Upper lobe of right lung (tissue), 1 donor: Measurements from ENCODE around the gene BCAS3. TPM values are rescaled to one million over a fixed set of nuclear protein-coding genes. Genes with fewer than 3 reads are reported as not detected.
"Not testable (repeated sequence)": the region's sequence is repeated elsewhere in the genome, so short reads cannot be mapped to it uniquely, and the experiment has no call there.

Experiments used
- ATAC-seq: fragments of 200-7000 bp; cut with Tn5 transposase; one replicate; pipeline ENCODE4 v1.9.1; 2020; ENCODE audit warnings: mild to moderate bottlenecking, moderate library complexity
- DNase-seq: peaks from one replicate; pipeline ENCODE4 v3.0.0-alpha.2; 2020
- H3K27ac ChIP-seq: fragments of 200-600 bp; one replicate; pipeline ENCODE4 v1.8.0; 2022
- H3K27me3 ChIP-seq: fragments of 200-600 bp; one replicate; pipeline ENCODE4 v1.8.0; 2022; ENCODE audit warnings: mild to moderate bottlenecking
- H3K36me3 ChIP-seq: fragments of 200-600 bp; one replicate; pipeline ENCODE4 v1.8.0; 2022
- H3K4me1 ChIP-seq: fragments of 200-600 bp; one replicate; pipeline ENCODE4 v1.8.0; 2022
- H3K4me3 ChIP-seq: fragments of 200-600 bp; one replicate; pipeline ENCODE4 v1.8.0; 2022; ENCODE audit warnings: mild to moderate bottlenecking
- H3K9me3 ChIP-seq: fragments of 200-600 bp; one replicate; pipeline ENCODE4 v1.8.0; 2022
- intact Hi-C: fragments of 100-400 bp; cut with DNase I; formaldehyde crosslinking; loops from one replicate; pipeline ENCODE4 v1.11.0; 2022
- total RNA-seq: library from RNA; stranded (reverse); fragmentation: NEBNext Ultra II Directional; extraction: Animal tissue kit (Norgen Biotek cat#: 25700); gene quantifications from one replicate; pipeline ENCODE4 v1.2.1, GENCODE V29; 2021
- TF ChIP-seq, protein P1 (sequence below): fragments of 200-600 bp; IDR thresholded peaks from one replicate; pipeline ENCODE4 v1.8.0; 2022; ENCODE audit warnings: antibody characterized with exemption
- donor health status: DM: no; HTN: yes; CAD: no; lungs with severe emphysema.

BCAS3 gene
- total RNA-seq, 1 donor from 2014 or later: 23.5 TPM

DNA sequence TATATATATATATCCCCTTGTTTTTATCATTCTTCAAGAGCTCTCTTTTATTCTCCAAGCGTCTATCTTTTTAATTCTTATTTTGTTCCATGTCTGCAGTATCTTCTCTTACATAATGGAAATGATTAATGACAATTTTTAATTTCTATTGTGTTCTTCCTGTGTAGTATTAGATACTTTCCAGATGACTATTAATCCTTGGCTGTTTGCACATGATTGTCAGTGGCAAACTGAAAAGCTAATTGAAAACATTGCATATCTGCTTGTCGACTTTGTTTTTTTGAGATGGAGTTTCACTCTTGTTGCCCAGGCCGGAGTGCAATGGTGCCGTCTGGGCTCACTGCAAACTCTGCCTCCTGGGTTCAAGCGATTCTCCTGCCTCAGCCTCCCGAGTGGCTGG is 124.7 kb downstream of the BCAS3 start:
- TF ChIP-seq, protein P1, sequence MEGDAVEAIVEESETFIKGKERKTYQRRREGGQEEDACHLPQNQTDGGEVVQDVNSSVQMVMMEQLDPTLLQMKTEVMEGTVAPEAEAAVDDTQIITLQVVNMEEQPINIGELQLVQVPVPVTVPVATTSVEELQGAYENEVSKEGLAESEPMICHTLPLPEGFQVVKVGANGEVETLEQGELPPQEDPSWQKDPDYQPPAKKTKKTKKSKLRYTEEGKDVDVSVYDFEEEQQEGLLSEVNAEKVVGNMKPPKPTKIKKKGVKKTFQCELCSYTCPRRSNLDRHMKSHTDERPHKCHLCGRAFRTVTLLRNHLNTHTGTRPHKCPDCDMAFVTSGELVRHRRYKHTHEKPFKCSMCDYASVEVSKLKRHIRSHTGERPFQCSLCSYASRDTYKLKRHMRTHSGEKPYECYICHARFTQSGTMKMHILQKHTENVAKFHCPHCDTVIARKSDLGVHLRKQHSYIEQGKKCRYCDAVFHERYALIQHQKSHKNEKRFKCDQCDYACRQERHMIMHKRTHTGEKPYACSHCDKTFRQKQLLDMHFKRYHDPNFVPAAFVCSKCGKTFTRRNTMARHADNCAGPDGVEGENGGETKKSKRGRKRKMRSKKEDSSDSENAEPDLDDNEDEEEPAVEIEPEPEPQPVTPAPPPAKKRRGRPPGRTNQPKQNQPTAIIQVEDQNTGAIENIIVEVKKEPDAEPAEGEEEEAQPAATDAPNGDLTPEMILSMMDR: no peak
- Histone ChIP-seq H3K36me3 (no peaks in the 10 kb centered on the region), H3K4me1 (no peaks in the 10 kb centered on the region), H3K27ac (no peak overlapping the region), H3K9me3 (no peaks in the 10 kb centered on the region), H3K27me3 (no peaks in the 10 kb centered on the region), H3K4me3 (no peak overlapping the region)
- intact Hi-C loops: no loop called here
- no peak for ATAC-seq
- no peak for DNase-seq

DNA sequence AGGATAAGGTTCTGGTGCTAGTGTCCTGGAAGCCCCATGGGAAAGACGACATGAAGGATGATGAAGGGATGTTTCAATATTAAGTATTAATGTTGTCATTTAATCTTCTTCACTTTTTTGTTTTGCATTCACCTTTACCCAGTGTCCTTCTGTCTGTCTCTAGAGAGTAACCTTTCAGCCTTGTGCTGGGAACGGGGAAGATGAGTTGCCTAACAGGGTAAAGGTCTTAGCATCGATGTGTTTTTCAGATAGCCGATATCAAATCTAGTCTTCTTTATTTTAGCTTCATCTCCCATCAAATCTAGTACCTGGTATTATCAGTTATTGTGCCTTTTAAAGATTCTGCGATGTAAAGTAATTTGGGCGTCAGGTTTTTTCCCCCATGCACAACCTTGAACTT is 125.4 kb downstream of the BCAS3 start:
- no peak overlapping the region for H3K4me3 ChIP-seq
- no peaks in the 10 kb centered on the region for H3K9me3 ChIP-seq
- H3K27me3 ChIP-seq: no peaks in the 10 kb centered on the region
- ATAC-seq (no peak), DNase-seq (no peak)
- no peaks in the 10 kb centered on the region for H3K36me3 ChIP-seq
- H3K27ac ChIP-seq: no peak overlapping the region
- TF ChIP-seq, protein P1: no peak
- no peaks in the 10 kb centered on the region for H3K4me1 ChIP-seq
- intact Hi-C loops: no loop called here

DNA sequence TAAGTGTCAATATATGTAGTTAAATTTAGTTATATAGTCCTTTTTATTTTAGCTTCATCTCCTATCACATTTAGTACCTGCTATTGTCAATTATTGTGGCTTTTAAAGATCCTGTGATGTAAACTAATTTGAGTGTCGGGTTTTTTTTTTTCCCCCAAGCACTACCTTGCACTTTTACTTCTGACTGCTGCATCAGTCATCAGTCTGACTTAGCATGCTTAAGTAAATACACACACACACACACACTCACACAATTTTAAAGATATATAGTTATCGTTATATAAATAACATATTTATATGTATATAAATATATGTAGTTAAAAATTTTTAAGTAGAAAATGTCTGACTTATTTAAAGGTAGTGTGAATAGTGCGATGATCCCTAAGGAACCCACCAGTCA is 127.2 kb downstream of the BCAS3 start:
- intact Hi-C loops: no loop called here

DNA sequence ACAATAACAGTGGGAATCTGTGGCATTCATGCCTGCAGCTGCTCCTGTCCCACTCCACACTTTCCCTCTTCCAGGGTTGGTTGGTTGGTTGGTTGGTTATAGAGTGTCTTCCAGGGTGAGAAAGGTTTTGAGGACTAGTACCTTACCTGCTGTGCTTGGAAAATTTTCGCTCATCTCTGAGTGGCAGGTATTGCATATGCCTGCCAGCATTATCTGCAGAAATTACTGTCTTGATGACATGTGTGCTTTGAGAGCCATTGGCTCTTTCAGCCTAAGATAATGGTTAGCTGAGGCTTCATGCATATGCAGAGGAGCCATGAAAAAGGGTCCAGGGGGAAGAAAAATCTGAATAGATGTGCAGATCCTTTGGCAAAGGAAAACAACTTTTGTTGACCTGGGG is 131.8 kb downstream of the BCAS3 start:
- Histone ChIP-seq H3K9me3 (no peaks in the 10 kb centered on the region), H3K27ac (no peak overlapping the region), H3K36me3 (no peaks in the 10 kb centered on the region), H3K27me3 (no peaks in the 10 kb centered on the region), H3K4me3 (no peak overlapping the region), H3K4me1 (no peaks in the 10 kb centered on the region)
- intact Hi-C loops: no loop called here
- no peak for DNase-seq
- no peak for ATAC-seq
- TF ChIP-seq, protein P1: no peak

More for the DNA sequence above, 127.2 kb downstream of the BCAS3 start:
- Histone ChIP-seq H3K36me3 (no peaks in the 10 kb centered on the region), H3K9me3 (no peaks in the 10 kb centered on the region), H3K27ac (no peak overlapping the region), H3K27me3 (no peaks in the 10 kb centered on the region), H3K4me3 (no peak overlapping the region), H3K4me1 (no peaks in the 10 kb centered on the region)
- TF ChIP-seq, protein P1: no peak
- DNase-seq: no peak
- no peak for ATAC-seq

DNA sequence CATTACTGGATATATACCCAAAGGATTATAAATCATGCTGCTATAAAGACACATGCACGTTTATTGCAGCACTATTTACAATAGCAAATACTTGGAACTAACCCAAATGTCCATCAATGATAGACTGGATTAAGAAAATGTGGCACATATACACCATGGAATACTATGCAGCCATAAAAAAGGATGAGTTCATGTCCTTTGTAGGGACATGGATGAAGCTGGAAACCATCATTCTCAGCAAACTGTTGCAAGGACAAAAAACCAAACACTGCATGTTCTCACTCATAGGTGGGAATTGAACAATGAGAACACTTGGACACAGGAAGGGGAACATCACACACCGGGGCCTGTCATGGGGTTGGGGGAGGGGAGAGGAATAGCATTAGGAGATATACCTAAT is 137.3 kb downstream of the BCAS3 start:
- H3K4me3 ChIP-seq, H3K9me3 ChIP-seq, ATAC-seq, H3K27me3 ChIP-seq, H3K4me1 ChIP-seq, H3K36me3 ChIP-seq, DNase-seq, H3K27ac ChIP-seq, intact Hi-C loops: not testable (repeated sequence)

DNA sequence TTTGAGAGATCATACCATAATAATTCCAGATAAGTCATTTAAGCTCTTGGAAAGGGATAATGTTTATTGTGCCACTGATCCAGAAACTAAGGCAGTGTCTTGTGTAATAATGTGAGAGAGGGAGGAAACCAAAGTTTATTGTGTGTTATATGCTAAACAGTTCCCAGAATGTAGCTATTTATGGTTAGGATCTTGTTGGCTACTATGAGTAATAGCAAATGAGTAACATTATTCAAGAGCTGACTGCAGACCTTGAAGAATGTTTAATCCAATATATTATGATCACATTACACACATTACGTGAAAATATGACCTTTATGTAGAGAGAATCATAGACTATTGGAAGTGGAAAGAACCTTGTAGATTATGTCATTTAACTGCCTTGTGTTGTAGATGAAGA is 139.5 kb downstream of the BCAS3 start:
- no peaks in the 10 kb centered on the region for H3K27me3 ChIP-seq
- intact Hi-C loops: no loop called here
- no peak overlapping the region for H3K27ac ChIP-seq
- H3K9me3 ChIP-seq: no peaks in the 10 kb centered on the region
- no peak overlapping the region for H3K4me3 ChIP-seq
- H3K4me1 ChIP-seq: no peaks in the 10 kb centered on the region
- TF ChIP-seq, protein P1: no peak
- H3K36me3 ChIP-seq: no peaks in the 10 kb centered on the region
- DNase-seq: no peak
- no peak for ATAC-seq
